Loucy (cell line): ENCODE results near the gene MINPP1.

Source experiments
- CTCF ChIP-seq: fragments of 200-600 bp; sonication (generic); conservative IDR thresholded peaks from 2 replicates; pipeline ENCODE4 v1.5.1; 2014; ENCODE audit warnings: mild to moderate bottlenecking, antibody characterized with exemption, low read length
- EZH2phosphoT487 ChIP-seq: fragments of 200-600 bp; IDR thresholded peaks from 2 replicates; pipeline ENCODE4 v1.6.1; 2018; ENCODE audit warnings: antibody characterized with exemption, mild to moderate bottlenecking, moderate library complexity, borderline replicate concordance

DNA sequence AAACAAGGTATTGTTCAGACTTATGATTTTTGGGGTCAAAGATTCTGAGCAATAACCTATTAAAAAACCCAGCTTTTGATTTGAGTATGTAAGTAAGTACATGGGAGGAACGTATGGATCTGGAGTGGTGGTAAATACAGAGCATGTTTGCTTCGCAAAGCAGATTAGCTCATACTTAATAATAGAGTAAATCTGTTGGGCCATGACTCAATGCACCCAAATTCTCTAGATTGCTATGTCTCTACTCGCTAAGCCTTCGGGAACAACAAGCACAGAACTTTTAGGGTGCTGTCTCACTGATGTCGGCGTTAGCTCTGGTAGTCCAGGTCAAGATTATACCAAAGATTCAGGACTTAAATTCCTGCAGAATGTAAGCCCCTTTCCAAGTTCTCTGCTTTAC lies 807 bp upstream of the MINPP1 start:
- TF ChIP-seq CTCF (no peak), EZH2phosphoT487 (no peak)
